ENCODE results near the gene MED27.
"Not testable (repeated sequence)": the region's sequence is repeated elsewhere in the genome, so short reads cannot be mapped to it uniquely, and the experiment has no call there.

MED27 gene

GRCh38 chr9:132077881-132078698 lies 1.6 kb downstream of the MED27 start:
- peak in 16 of 56 donors; percentile 9 to 57 (median 21) for DNase-seq

GRCh38 chr9:132075853-132076252 lies 3.8 kb downstream of the MED27 start:
- DNase-seq: no peak

- DNase-seq: no peak
Measured at GRCh38 chr9:132074736-132075135, 4.9 kb downstream of the MED27 start.

- DNase-seq: no peak
Measured at GRCh38 chr9:132071847-132072507, 7.7 kb downstream of the MED27 start.

GRCh38 chr9:132069046-132069898 lies 10.4 kb downstream of the MED27 start:
- DNase-seq: peak in 1 of 56 donors; percentile 3

- peak in 46 of 56 donors; percentile 8 to 84 (median 48) for DNase-seq
Measured at GRCh38 chr9:132068605-132069004, 11.1 kb downstream of the MED27 start.

- no peak for DNase-seq
Measured at GRCh38 chr9:132066511-132066910, 13.2 kb downstream of the MED27 start.

- no peak for DNase-seq
Measured at GRCh38 chr9:132066057-132066456, 13.6 kb downstream of the MED27 start.

- no peak for DNase-seq
Measured at GRCh38 chr9:132063281-132063680, 16.4 kb downstream of the MED27 start.

- no peak for DNase-seq
Measured at GRCh38 chr9:132062806-132063205, 16.9 kb downstream of the MED27 start.

- DNase-seq: no peak
Measured at GRCh38 chr9:132061526-132061925, 18.1 kb downstream of the MED27 start.

- DNase-seq: no peak
Measured at GRCh38 chr9:132059361-132059760, 20.3 kb downstream of the MED27 start.

GRCh38 chr9:132058226-132058625 lies 21.4 kb downstream of the MED27 start:
- DNase-seq: not testable (repeated sequence)

GRCh38 chr9:132056717-132057560 lies 22.7 kb downstream of the MED27 start:
- no peak for DNase-seq

- DNase-seq: no peak
Measured at GRCh38 chr9:132055756-132056155, 23.9 kb downstream of the MED27 start.

GRCh38 chr9:132054024-132054423 lies 25.6 kb downstream of the MED27 start:
- DNase-seq: no peak

GRCh38 chr9:132049900-132050299 lies 29.8 kb downstream of the MED27 start:
- no peak for DNase-seq

- DNase-seq: peak in 21 of 56 donors; percentile 10 to 55 (median 24)
Measured at GRCh38 chr9:132049323-132049882, 30.3 kb downstream of the MED27 start.

GRCh38 chr9:132048201-132048600 lies 31.5 kb downstream of the MED27 start:
- no peak for DNase-seq

- no peak for DNase-seq
Measured at GRCh38 chr9:132046456-132046855, 33.2 kb downstream of the MED27 start.

Data from amygdala (tissue), 56 donors.